GM23338 (cell line): ENCODE results near the gene CADPS2. TPM values are rescaled to one million over a fixed set of nuclear protein-coding genes. Genes with fewer than 3 reads are reported as not detected.

Source experiments
- ATAC-seq: fragments of 200-7000 bp; cut with Tn5 transposase; 3 replicates; pipeline ENCODE4 v1.9.1; 2020
- DNase-seq: peaks from one replicate; pipeline ENCODE4 v3.0.0-alpha.2; 2015; ENCODE audit warnings: low spot score
- H2AFZ ChIP-seq: fragments of 200-600 bp; sonication (generic); 2 replicates; pipeline ENCODE4 v1.8.0; 2016; ENCODE audit warnings: antibody characterized with exemption, mild to moderate bottlenecking, moderate library complexity
- H3F3A ChIP-seq: fragments of 200-600 bp; sonication (generic); replicated peaks from 2 replicates; pipeline ENCODE4 v1.8.0; 2017; ENCODE audit warnings: antibody characterized with exemption, mixed run types, low read depth
- H3K27ac ChIP-seq: fragments of 200-600 bp; sonication (generic); 2 replicates; pipeline ENCODE4 v1.6.1; 2016; ENCODE audit warnings: low read depth
- H3K27me3 ChIP-seq: fragments of 200-600 bp; sonication (generic); 2 replicates; pipeline ENCODE4 v1.8.0; 2016; ENCODE audit warnings: mild to moderate bottlenecking, mixed run types, moderate library complexity; ENCODE audit not compliant: insufficient read depth
- H3K36me3 ChIP-seq: fragments of 200-600 bp; sonication (generic); 2 replicates; pipeline ENCODE4 v1.8.0; 2016; ENCODE audit warnings: mild to moderate bottlenecking; ENCODE audit not compliant: insufficient read depth
- H3K4me1 ChIP-seq: fragments of 200-600 bp; sonication (generic); 2 replicates; pipeline ENCODE4 v1.8.0; 2016; ENCODE audit warnings: mild to moderate bottlenecking, moderate library complexity; ENCODE audit not compliant: insufficient read depth
- H3K4me2 ChIP-seq: fragments of 200-600 bp; sonication (generic); 2 replicates; pipeline ENCODE4 v1.7.1; 2017; ENCODE audit warnings: mixed run types
- H3K4me3 ChIP-seq: fragments of 200-600 bp; sonication (generic); 2 replicates; pipeline ENCODE4 v1.6.1; 2016; ENCODE audit warnings: mixed run types
- H3K79me2 ChIP-seq: fragments of 200-600 bp; sonication (generic); replicated peaks from 2 replicates; pipeline ENCODE4 v1.8.0; 2017; ENCODE audit warnings: mild to moderate bottlenecking; ENCODE audit not compliant: insufficient read depth
- H3K9me2 ChIP-seq: fragments of 200-600 bp; sonication (generic); 2 replicates; pipeline ENCODE4 v1.8.0; 2017; ENCODE audit not compliant: insufficient read depth
- H4K20me1 ChIP-seq: fragments of 200-600 bp; sonication (generic); replicated peaks from 2 replicates; pipeline ENCODE4 v1.8.0; 2017; ENCODE audit warnings: mild to moderate bottlenecking; ENCODE audit not compliant: insufficient read depth
- H3K27ac Mint-ChIP-seq: 2 replicates; pipeline ENCODE4 v1.8.0; 2020; ENCODE audit warnings: inconsistent platforms, mild to moderate bottlenecking, moderate library complexity, mixed read lengths
- H3K27me3 Mint-ChIP-seq: 3 replicates; pipeline ENCODE4 v1.8.0; 2022; ENCODE audit warnings: low read depth, mild to moderate bottlenecking, moderate library complexity, mixed read lengths, inconsistent platforms; ENCODE audit not compliant: insufficient read depth, poor library complexity
- H3K36me3 Mint-ChIP-seq: 3 replicates; pipeline ENCODE4 v1.8.0; 2021; ENCODE audit warnings: low read depth, mild to moderate bottlenecking, inconsistent platforms, moderate library complexity, mixed read lengths
- H3K4me1 Mint-ChIP-seq: 3 replicates; pipeline ENCODE4 v1.8.0; 2020; ENCODE audit warnings: mild to moderate bottlenecking, inconsistent platforms, mixed read lengths
- H3K4me3 Mint-ChIP-seq: 3 replicates; pipeline ENCODE4 v1.8.0; 2021; ENCODE audit warnings: moderate library complexity, mild to moderate bottlenecking, inconsistent platforms, mixed read lengths
- H3K9me3 Mint-ChIP-seq: 3 replicates; pipeline ENCODE4 v1.8.0; 2020; ENCODE audit warnings: moderate library complexity, mild to moderate bottlenecking, inconsistent platforms, mixed read lengths
- CREB1 ChIP-seq: fragments of 250-450 bp; sonication (Bioruptor Pico); IDR thresholded peaks from 2 replicates; pipeline ENCODE4 v1.5.0; 2020; ENCODE audit warnings: low read depth, mild to moderate bottlenecking, moderate library complexity
- CTCF ChIP-seq, 2 experiments: fragments of 200-600 bp in 1 of 2; sonication (generic) in 1 of 2; conservative IDR thresholded peaks; 2 replicates each; pipeline versions ENCODE4 v1.5.1 to v1.6.1; 2016 to 2017; ENCODE audit warnings: antibody characterized with exemption in 2 of 2, low read depth in 2 of 2, mild to moderate bottlenecking in 2 of 2, moderate library complexity in 1 of 2
- ETS1 ChIP-seq: IDR thresholded peaks from 2 replicates; pipeline ENCODE4 v1.6.1; 2016; ENCODE audit warnings: antibody characterized with exemption
- POLR2AphosphoS5 ChIP-seq: IDR thresholded peaks from 2 replicates; pipeline ENCODE4 v1.6.1; 2016; ENCODE audit warnings: antibody characterized with exemption, low read depth
- REST ChIP-seq: IDR thresholded peaks from one replicate; pipeline ENCODE4 v1.6.1; 2018; ENCODE audit warnings: antibody characterized with exemption; ENCODE audit not compliant: unreplicated experiment
- STAT1 ChIP-seq: IDR thresholded peaks from one replicate; pipeline ENCODE4 v1.6.1; 2016; ENCODE audit warnings: antibody characterized with exemption; ENCODE audit not compliant: unreplicated experiment
- polyA plus RNA-seq: library from polyadenylated mRNA; unstranded; fragments of >200 nt; fragmentation: Nextera tagmentation; extraction: Ambion mirVana; gene quantifications from 2 replicates; pipeline ENCODE4 v1.2.1, GENCODE V29; 2016
- total RNA-seq: library from RNA; depleted of rRNA; stranded (reverse); fragments of >200 nt; shearing (Covaris generic); gene quantifications from 2 replicates; pipeline ENCODE4 v1.2.3, GENCODE V29; 2014

CADPS2 gene
- total and polyA plus RNA-seq, 2 experiments from 2014 or later, result 16.3 to 36.9 TPM

GRCh38 chr7:122633472-122633871 lies 252.8 kb downstream of the CADPS2 start (continued):
- TF ChIP-seq REST, result no peak
- TF ChIP-seq ETS1, result no peak
- TF ChIP-seq CREB1, result no peak
- TF ChIP-seq POLR2AphosphoS5, result no peak
- TF ChIP-seq STAT1, result no peak

GRCh38 chr7:122632238-122632637 lies 254.0 kb downstream of the CADPS2 start:
- Mint-ChIP-seq H3K27me3 (peaks cover 2% of the 10 kb centered on the region), H3K4me3 (no peak overlapping the region), H3K36me3 (0 out of 3 replicates have a peak, but pooled peaks cover 6% of the 10 kb centered on the region), H3K9me3 (peaks cover 5% of the 10 kb centered on the region; the same call in 1 of the 3 replicates), H3K4me1 (peaks cover 2% of the 10 kb centered on the region; the same call in 1 of the 3 replicates), H3K27ac (no peak overlapping the region)
- H4K20me1 ChIP-seq, result no peaks in the 10 kb centered on the region
- no peaks in the 10 kb centered on the region for H3K4me1 ChIP-seq
- no peak overlapping the region for H3K4me3 ChIP-seq
- no peak overlapping the region for H3K27ac ChIP-seq
- H3K27me3 ChIP-seq, result no peaks in the 10 kb centered on the region
- no peak overlapping the region for H2AFZ ChIP-seq
- H3K36me3 ChIP-seq, result no peaks in the 10 kb centered on the region
- H3F3A ChIP-seq, result no peaks in the 10 kb centered on the region
- ATAC-seq (no peak), DNase-seq (no peak)
- H3K79me2 ChIP-seq, result no peaks in the 10 kb centered on the region
- no peak overlapping the region for H3K4me2 ChIP-seq
- no peak for TF ChIP-seq REST
- TF ChIP-seq CREB1, result no peak
- TF ChIP-seq ETS1, result no peak
- no peak for TF ChIP-seq CTCF (conservative IDR thresholded peaks at IDR 0.05; ENCODE audit: low read depth in 2 of 2)
- TF ChIP-seq STAT1, result no peak
- H3K9me2 ChIP-seq, result no peaks in the 10 kb centered on the region; the same call in 1 of the 2 replicates
